Left ventricle myocardium inferior (tissue), 1 donor: ENCODE results near the gene BRAT1. TPM values are rescaled to one million over a fixed set of nuclear protein-coding genes. Genes with fewer than 3 reads are reported as not detected.
A peak's percentile ranks its signal among the peaks of the same experiment; 100 is the strongest.

Experiments used
- DNase-seq: peaks from one replicate; pipeline ENCODE4 v3.0.0-alpha.2; 2020
- H3K27ac ChIP-seq: fragments of 200-600 bp; replicated peaks from 2 replicates; pipeline ENCODE4 v1.8.0; 2021
- H3K27me3 ChIP-seq: fragments of 200-600 bp; 2 replicates; pipeline ENCODE4 v1.8.0; 2021; ENCODE audit warnings: low read depth
- H3K36me3 ChIP-seq: fragments of 200-600 bp; 2 replicates; pipeline ENCODE4 v1.8.0; 2021
- H3K4me1 ChIP-seq: fragments of 200-600 bp; 2 replicates; pipeline ENCODE4 v1.8.0; 2021
- H3K4me3 ChIP-seq: fragments of 200-600 bp; 2 replicates; pipeline ENCODE4 v1.8.0; 2021; ENCODE audit warnings: mild to moderate bottlenecking, moderate library complexity
- H3K9me3 ChIP-seq: fragments of 200-600 bp; replicated peaks from 2 replicates; pipeline ENCODE4 v1.8.0; 2021
- intact Hi-C: fragments of 100-400 bp; cut with micrococcal nuclease; formaldehyde crosslinking; loops from one replicate; pipeline ENCODE4 v1.11.0; 2022
- total RNA-seq: library from RNA; stranded (reverse); fragmentation: NEBNext Ultra II Directional; extraction: Animal tissue kit (Norgen Biotek cat#: 25700); gene quantifications from one replicate; pipeline ENCODE4 v1.2.1, GENCODE V29; 2021
- TF ChIP-seq, protein P1 (sequence below): fragments of 200-600 bp; IDR thresholded peaks from 2 replicates; pipeline ENCODE4 v1.8.0; 2021; ENCODE audit warnings: antibody characterized with exemption, mild to moderate bottlenecking, borderline replicate concordance
- donor health status: DM: no; HTN: yes; CAD: no; lungs with severe emphysema.

BRAT1 gene
- total RNA-seq, 1 donor from 2014 or later: 13.7 TPM

DNA sequence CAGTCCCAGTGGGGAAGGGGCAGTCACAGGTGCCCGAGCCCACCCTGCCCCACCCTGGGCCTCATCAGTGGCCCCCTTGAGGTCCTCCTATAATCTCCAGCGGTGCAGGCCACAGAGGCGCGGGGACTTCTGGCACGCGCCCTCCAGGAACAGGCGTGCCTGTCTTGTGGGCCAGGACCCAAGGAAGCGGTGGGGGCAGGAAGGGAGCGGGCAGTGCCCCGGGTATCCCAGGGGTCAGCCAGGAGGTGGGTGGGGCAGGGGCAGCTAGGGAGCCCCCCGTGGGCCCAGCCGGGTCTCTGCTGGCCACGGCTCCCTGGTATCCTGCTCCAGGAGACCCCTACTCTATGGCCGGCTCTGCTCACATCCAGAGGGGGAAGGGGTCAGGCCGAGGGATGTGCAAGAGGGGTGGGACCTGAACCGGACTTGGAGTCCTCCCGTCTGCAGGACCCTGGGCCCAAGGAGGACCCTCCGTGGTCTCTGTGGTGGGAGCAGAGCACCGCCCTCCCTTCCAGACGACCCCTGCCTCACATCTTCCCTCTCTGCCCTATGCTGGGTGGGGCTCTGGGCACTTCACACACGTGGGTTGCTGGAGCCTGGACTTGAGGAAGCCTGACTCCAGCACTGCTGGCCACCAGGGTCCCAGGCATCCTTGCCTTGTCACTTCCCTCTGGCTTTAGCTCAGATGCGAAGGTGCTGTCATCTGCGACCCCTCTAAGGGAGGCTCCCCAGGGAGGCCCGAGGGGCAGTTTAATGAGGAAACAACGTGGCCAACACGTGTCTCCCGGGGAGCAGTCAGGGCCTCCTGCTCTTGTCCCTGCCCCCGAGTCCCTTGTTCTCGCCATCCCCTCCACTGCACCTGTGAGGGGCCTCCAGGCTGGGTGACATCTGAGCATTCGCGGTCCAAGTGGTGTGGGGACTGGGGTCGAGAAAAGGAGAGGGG, 60.9 kb downstream of the BRAT1 start:
- TF ChIP-seq, protein P1, sequence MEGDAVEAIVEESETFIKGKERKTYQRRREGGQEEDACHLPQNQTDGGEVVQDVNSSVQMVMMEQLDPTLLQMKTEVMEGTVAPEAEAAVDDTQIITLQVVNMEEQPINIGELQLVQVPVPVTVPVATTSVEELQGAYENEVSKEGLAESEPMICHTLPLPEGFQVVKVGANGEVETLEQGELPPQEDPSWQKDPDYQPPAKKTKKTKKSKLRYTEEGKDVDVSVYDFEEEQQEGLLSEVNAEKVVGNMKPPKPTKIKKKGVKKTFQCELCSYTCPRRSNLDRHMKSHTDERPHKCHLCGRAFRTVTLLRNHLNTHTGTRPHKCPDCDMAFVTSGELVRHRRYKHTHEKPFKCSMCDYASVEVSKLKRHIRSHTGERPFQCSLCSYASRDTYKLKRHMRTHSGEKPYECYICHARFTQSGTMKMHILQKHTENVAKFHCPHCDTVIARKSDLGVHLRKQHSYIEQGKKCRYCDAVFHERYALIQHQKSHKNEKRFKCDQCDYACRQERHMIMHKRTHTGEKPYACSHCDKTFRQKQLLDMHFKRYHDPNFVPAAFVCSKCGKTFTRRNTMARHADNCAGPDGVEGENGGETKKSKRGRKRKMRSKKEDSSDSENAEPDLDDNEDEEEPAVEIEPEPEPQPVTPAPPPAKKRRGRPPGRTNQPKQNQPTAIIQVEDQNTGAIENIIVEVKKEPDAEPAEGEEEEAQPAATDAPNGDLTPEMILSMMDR: no peak
- Histone ChIP-seq H3K4me1 (peaks cover 37% of the 10 kb centered on the region), H3K27ac (peak overlapping the region; percentile 48), H3K27me3 (peaks cover 36% of the 10 kb centered on the region), H3K9me3 (no peaks in the 10 kb centered on the region), H3K36me3 (no peaks in the 10 kb centered on the region), H3K4me3 (no peak overlapping the region)
- intact Hi-C loops: no loop called here
- peak; percentile 43 for DNase-seq

DNA sequence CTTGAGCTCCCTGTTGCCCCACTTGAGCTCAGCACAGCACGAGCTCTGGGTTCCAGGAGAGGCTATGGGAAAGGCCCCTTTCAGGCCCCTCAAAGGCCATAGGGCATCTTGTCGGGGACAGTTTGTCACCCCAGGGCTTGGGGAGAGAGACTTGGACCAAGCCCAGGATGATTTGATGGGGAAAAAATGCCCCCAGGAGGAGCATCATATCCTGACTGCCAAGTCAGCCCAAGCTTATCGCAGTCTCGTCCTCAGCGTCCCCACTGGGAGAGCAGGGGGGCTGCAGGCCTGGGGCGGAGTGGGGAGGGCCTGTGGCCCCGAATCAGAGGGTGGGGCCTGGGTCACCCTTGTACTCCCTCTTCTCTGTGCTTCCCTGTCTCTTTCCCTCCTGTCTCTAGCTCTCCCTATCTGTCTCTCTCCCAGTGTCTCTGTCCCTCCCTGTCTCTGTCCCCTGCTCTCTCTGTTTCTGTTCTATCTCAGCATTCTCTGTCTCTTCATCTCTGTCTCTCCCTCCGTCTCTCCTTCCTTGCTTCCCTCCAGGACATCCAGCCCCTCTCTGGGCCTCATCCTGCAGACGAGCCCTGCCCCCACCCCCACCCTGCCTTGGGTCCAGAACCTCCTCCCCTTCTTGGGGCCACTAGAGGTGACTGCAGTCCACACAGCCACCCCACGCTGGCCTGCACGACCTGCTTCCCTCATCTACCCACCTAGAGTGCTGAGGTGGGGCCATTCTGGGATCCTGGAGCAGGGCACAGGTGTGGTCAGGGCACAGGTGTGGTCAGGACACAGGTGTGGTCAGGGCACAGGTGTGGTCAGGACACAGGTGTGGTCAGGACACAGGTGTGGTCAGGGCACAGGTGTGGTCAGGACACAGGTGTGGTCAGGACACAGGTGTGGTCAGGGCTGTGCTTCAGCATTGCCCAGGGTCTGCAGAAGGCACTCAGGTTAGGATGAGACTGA, 61.8 kb downstream of the BRAT1 start:
- Histone ChIP-seq H3K9me3 (no peaks in the 10 kb centered on the region), H3K4me3 (no peak overlapping the region), H3K27ac (peak overlapping the region; percentile 48), H3K27me3 (peaks cover 34% of the 10 kb centered on the region), H3K4me1 (peaks cover 47% of the 10 kb centered on the region), H3K36me3 (no peaks in the 10 kb centered on the region)
- TF ChIP-seq, protein P1: no peak
- intact Hi-C loops: no loop called here
- DNase-seq: no peak

DNA sequence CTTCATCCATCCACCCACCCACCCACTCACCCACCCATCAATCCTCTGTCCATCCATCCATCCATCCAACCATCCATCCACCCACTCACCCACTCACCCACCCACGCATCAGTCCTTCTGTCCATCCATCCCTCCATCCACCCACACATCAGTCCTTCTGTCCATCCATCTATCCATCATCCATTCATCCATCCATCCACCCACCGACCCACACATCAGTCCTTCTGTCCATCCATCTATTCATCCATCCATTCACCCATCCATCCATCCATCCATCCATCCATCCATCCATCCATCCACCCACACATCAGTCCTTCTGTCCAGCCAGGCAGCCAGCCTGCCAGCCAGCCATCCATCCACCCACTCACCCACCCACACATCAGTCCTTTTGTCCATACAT, 63.3 kb downstream of the BRAT1 start:
- no peaks in the 10 kb centered on the region for H3K9me3 ChIP-seq
- TF ChIP-seq, protein P1: no peak
- no peak overlapping the region for H3K27ac ChIP-seq
- no peaks in the 10 kb centered on the region for H3K36me3 ChIP-seq
- peaks cover 61% of the 10 kb centered on the region for H3K4me1 ChIP-seq
- no peak overlapping the region for H3K4me3 ChIP-seq
- DNase-seq: no peak
- peaks cover 25% of the 10 kb centered on the region for H3K27me3 ChIP-seq
- intact Hi-C loops: no loop called here

DNA sequence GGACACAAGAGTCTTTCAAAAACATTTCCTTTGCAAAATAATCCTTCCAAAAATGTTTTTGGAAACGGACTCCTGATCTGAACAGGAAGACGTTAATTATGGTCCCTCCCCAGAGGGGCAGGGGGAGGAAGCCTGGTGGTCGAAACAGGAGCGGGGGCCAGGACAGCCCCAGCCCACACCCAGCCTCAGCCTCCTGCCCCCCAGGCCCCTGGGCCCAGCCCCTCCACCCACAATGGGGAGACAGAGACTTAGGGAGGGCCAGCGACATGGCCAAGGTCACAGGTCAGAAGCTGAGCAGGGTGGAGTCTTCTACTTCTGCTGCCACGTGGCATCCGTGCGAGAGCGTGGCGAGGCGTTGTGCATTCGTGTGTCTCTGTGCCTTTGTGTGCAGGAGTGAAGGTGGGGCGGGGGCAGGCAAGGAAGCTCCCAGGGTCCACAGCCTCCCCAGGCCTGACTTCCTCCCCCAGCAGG, 65.1 kb downstream of the BRAT1 start:
- TF ChIP-seq, protein P1: no peak
- DNase-seq: no peak
- Histone ChIP-seq H3K4me3 (no peak overlapping the region), H3K4me1 (peaks cover 63% of the 10 kb centered on the region), H3K27ac (peak overlapping the region; percentile 85), H3K9me3 (no peaks in the 10 kb centered on the region), H3K36me3 (no peaks in the 10 kb centered on the region), H3K27me3 (peaks cover 14% of the 10 kb centered on the region)
- intact Hi-C loops: no loop called here

DNA sequence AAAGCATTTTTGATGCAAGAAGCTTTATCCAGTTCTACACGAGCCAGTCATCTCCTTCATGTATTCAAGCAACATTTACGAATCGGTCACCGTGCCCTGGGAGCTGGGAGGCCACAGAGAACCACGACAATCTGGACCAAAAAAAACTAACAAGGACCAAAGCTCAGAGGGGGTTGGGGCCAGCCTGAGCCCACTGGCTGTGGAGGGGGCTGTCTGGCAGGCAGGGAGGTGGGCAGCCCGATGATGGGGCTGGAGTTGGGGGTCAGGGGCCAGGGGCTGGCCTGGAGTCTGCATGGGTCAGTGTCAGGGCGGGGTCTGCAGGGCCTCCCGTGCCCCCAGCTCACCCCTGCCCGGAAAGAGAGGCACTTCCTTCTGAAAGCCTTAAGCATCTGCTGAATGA, 66.6 kb downstream of the BRAT1 start:
- TF ChIP-seq, protein P1: no peak
- Histone ChIP-seq H3K4me3 (no peak overlapping the region), H3K36me3 (no peaks in the 10 kb centered on the region), H3K4me1 (peaks cover 56% of the 10 kb centered on the region), H3K27me3 (peaks cover 6% of the 10 kb centered on the region), H3K9me3 (no peaks in the 10 kb centered on the region), H3K27ac (peak overlapping the region; percentile 85)
- intact Hi-C loops: no loop called here
- DNase-seq: no peak
